KOPT-K1 (cell line): ENCODE results near the gene BAHD1.

Experiments used
- H3K27ac ChIP-seq: fragments of 200-600 bp; sonication (generic); 2 replicates; pipeline ENCODE4 v1.5.1; 2016; ENCODE audit warnings: antibody characterized with exemption, mild to moderate bottlenecking, low read depth, low read length; ENCODE audit not compliant: poor library complexity, severe bottlenecking
- H3K36me3 ChIP-seq: fragments of 200-600 bp; sonication (generic); 2 replicates; pipeline ENCODE4 v1.5.1; 2017; ENCODE audit warnings: antibody characterized with exemption, mild to moderate bottlenecking, low read length, moderate library complexity; ENCODE audit not compliant: insufficient read depth
- H3K9me3 ChIP-seq: fragments of 200-600 bp; sonication (generic); 2 replicates; pipeline ENCODE4 v1.5.1; 2017; ENCODE audit warnings: antibody characterized with exemption, low read length, mild to moderate bottlenecking; ENCODE audit not compliant: insufficient read depth, poor library complexity, severe bottlenecking

BAHD1 gene

DNA sequence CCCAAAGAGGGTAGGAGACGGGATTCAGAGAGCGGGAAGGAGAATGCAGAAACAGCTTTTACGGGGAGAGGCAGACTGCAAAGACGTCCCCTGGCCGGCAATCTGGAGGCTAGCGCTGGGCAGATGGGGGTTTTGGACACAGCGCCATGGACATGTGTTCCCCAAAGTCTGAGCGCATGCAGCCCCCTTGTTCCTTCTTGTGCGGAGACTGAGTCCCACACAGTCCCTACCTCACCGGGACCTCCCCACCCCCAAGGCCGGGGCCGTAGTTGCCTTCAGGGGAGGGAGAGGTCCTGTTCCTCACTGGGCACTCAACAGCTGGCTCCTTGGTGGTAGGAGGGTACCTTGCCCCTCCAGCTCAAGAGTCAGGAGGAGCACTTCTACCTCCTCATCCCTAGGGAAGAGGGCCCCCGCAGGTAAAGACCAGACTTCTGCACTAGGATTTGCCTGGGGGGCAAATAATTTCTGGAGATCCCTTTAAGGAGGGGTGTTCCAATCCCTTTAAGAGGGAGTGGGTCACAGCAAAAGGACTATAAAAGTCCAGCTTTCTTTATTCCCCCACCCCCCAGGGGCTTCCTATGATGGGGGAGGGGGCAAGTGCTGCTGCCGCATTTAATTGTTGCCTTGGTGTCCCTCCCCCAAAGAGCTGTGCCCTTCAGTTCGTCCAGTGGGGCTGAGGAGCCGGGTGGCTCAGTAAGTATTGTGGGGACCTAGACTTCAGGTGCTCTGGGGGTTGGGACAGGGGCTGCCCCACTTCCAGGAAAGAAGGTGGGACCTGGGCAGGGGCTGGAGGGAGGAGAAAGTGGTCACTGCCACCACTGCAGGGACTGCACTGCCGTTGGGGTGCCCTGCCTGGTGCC is 3.6 kb upstream of the BAHD1 start:
- no peak overlapping the region for H3K27ac ChIP-seq
- no peaks in the 10 kb centered on the region for H3K9me3 ChIP-seq

DNA sequence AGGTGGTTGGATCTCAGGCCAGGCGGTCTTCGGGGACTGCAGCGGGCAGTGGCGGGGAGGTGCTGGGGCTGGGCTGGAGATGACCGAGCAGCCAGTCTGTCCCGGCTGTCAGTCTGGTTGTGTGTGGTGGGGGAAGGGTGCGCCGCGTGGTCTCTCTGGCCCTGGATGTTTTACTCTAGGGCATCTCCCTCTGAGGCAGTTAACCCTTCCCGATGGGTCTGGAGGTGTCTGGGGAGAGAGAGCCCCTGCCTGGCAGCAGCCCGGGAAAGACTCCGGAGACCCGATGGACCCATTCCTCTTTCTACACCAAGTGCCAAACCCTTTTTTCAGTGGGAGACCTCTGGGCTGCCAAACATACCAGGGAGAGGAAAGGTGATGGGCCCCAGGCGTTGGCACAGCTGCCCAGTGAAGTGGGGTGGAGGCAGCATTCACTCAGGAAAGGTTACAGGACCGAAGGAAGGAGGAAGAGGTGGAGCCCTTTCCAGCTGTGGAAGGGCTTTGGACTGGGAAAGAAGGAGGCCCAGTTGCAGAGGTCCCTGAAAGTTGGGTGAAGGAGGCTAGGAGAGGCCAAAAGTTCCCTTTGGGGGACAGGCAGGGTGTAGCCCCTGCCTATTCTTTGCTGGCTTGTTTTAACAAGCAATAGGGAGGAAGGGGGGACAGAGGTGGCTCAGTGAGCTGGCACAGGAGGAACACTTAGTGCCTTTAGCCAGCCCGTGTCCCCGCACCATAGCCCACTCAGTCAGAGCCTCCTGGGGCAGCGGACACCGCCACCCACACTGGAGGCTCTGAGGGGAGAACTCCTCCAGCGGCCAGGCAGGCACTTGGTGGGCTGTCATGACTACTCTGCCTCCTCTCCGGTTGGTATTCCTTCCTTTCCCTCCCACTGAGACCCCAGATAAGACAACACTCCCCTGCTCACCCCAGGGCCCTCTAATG is 2.7 kb upstream of the BAHD1 start:
- no peak overlapping the region for H3K27ac ChIP-seq
- H3K36me3 ChIP-seq = no peaks in the 10 kb centered on the region
- H3K9me3 ChIP-seq = no peaks in the 10 kb centered on the region

More for the DNA sequence above, 3.6 kb upstream of the BAHD1 start:
- no peaks in the 10 kb centered on the region for H3K36me3 ChIP-seq

GRCh38 chr15:40438712-40439111 is 2.0 kb upstream of the BAHD1 start:
- H3K9me3 ChIP-seq = no peaks in the 10 kb centered on the region
- H3K36me3 ChIP-seq = no peaks in the 10 kb centered on the region
- H3K27ac ChIP-seq = no peak overlapping the region

GRCh38 chr15:40439461-40439959 is 1.2 kb upstream of the BAHD1 start:
- Histone ChIP-seq H3K9me3 (no peaks in the 10 kb centered on the region), H3K27ac (no peak overlapping the region), H3K36me3 (no peaks in the 10 kb centered on the region)

- Histone ChIP-seq H3K36me3 (no peaks in the 10 kb centered on the region), H3K9me3 (no peaks in the 10 kb centered on the region), H3K27ac (peak overlapping the region; percentile 42)
Observed at GRCh38 chr15:40439960-40440742, 602 bp upstream of the BAHD1 start.

DNA sequence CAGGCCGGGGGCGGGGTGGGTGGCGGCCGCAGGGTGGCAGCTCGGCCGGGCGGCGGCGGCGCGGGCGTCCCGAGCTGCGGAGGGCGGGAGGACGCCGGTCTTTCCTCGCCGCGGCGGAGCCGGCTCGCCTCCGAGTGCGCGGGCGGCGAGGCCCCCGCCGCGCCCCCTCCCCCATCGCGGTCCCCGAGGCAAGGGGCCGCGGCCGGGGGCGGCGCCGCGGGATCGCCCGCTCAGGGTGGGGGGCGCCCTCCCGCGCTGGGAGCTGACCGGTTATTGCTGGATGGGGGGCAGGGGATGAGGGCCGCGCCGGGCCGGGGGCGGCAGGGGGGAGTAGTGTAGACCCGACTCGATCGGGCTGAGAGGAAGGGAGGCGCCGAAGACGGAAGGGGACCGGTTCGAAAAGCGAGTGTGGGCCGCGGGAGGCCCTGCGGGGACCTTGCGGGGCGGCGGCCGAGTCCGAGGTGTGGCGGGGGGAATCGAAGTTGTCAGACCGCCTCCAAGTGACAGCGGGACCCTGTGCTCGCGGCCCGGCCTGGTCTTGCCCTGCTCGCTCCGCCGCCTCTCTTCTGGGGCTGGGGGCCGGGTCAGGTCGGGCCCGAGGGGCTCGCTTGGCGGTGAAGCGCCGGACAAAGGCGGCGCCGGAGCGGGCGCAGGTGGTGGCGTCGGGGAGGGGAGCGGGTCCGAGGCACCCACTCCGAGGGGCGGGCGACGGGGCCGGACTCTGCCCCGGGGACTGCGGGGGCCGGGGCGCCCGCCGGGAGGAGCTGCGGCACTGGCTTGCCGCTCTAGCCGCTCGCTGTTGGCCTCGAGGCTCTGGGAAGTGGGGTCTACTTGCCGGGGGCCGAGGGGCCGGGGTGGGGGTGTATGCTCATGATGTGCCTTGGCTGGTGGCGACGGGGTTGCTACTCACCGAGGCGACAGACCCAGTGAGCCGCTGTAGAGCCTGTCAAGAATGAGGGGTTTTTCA is 1.1 kb downstream of the BAHD1 start:
- H3K9me3 ChIP-seq = no peaks in the 10 kb centered on the region
- no peaks in the 10 kb centered on the region for H3K36me3 ChIP-seq
- H3K27ac ChIP-seq = peak overlapping the region; percentile 54

GRCh38 chr15:40443255-40443654 is 2.5 kb downstream of the BAHD1 start:
- no peaks in the 10 kb centered on the region for H3K36me3 ChIP-seq
- no peaks in the 10 kb centered on the region for H3K9me3 ChIP-seq
- H3K27ac ChIP-seq = no peak overlapping the region

DNA sequence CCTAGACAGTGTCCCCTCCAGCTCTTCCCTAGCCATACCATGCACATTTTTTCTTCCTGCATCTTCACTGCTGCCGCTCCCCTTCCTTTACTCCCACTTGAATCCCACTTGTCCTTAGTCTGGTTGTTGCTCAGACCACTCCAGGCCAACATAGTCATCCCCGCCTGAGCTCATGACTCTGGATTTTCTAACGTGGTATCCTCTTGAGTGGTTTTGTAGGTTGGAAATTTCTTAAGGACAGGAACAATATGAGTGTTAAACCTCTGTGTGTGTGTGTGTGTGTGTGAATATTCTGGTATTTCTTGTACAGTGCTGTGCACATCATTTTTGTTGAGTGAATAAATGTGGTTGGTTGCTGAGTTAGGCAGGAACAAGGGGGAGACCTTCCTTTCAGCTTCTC is 3.1 kb downstream of the BAHD1 start:
- Histone ChIP-seq H3K9me3 (no peaks in the 10 kb centered on the region), H3K36me3 (no peaks in the 10 kb centered on the region), H3K27ac (no peak overlapping the region)

DNA sequence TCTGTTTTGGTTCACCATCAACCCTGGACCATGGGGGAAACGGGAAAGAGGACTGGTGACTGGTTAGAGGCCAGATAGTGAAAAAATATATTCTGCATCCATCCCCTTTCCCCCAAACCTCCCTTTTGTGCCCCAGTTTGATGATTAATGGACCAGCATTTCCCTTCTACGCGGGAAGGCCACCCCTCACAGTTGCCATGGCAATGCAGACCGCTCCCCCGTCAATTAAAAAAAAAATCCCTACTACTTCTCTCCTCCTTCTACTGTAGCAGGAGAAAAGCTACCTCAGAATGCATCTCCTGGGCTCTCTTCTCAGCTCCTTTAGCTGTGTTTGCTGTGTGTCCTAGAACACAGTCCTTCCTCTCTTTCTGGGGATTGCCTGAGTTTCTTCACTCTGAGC is 4.0 kb downstream of the BAHD1 start:
- H3K9me3 ChIP-seq = no peaks in the 10 kb centered on the region
- H3K36me3 ChIP-seq = no peaks in the 10 kb centered on the region
- no peak overlapping the region for H3K27ac ChIP-seq

DNA sequence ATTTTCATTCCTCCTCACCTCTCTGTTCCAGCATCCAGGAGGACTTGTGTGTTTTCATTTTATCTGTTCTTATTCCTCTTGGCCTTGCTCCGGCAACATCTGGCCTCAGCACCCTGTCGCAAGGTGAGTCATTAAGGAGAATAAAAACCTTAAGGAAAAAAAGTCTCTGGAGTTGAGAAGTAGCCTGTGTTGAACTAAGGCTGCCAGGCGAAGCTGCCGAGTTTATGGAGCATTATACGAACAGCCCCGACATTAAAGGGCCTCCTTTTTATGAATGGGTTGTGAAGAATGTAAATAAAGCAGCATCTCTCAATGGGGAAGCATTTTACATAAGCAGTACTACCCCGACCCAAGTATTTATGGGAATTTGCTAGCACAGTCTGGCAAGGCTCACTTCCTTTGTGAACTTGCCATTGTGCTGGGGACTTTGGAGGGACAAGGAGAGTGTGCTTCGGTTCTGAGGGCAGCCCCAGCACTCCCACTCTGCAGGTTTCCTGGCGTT is 4.7 kb downstream of the BAHD1 start:
- H3K27ac ChIP-seq = no peak overlapping the region
- no peaks in the 10 kb centered on the region for H3K36me3 ChIP-seq
- no peaks in the 10 kb centered on the region for H3K9me3 ChIP-seq

- Histone ChIP-seq H3K27ac (no peak overlapping the region), H3K9me3 (no peaks in the 10 kb centered on the region), H3K36me3 (no peaks in the 10 kb centered on the region)
Observed at GRCh38 chr15:40446144-40446543, 5.4 kb downstream of the BAHD1 start.

DNA sequence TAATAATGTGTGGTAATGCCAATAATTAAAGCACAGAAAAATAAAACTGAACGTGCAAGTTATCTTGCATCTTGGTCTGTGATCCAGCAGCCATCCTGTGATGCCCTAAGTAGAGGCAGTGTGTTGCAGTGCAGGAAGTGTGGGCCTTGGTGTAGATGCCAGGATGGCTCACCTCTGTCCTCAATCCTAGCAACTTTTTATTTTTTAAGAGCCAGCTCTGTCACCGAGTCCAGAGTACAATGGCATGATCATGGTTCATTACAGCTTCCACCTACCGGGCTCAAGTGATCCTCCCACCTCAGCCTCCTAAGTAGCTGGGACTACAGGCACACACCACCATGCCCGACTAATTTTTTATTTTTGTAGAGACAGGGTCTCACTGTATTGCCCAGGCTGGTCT is 7.6 kb downstream of the BAHD1 start:
- Histone ChIP-seq H3K27ac (no peak overlapping the region), H3K36me3 (no peaks in the 10 kb centered on the region), H3K9me3 (no peaks in the 10 kb centered on the region)

- Histone ChIP-seq H3K9me3 (no peaks in the 10 kb centered on the region), H3K27ac (no peak overlapping the region), H3K36me3 (no peaks in the 10 kb centered on the region)
Observed at GRCh38 chr15:40449275-40449674, 8.5 kb downstream of the BAHD1 start.

DNA sequence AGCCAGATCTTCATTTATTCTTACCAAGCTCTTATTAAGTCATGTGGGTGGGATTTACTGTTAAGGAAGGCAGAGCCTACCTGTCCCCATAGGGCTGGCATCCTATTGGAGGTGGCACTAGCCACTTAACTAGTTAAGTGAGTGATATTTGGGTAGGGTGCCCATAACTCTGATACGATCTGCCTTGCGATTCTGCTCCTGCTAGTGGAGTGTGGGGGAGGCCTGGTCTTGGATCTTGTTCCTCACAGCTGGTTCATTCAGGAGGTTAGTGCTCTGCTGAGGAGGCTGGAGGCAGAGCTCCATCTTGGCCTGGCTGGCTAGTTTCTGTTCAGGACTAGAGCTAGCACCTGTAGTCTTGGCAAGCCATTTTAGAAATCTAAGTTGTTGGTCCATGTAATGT is 9.3 kb downstream of the BAHD1 start:
- no peaks in the 10 kb centered on the region for H3K9me3 ChIP-seq
- H3K27ac ChIP-seq = no peak overlapping the region
- H3K36me3 ChIP-seq = no peaks in the 10 kb centered on the region
